Activated CD8-positive, alpha-beta T cell treated with anti-CD3 and anti-CD28 coated beads, Interleukin-2, amount 10 ng/mL, durations not matched to agents 7 days and 5 days (primary cell): ENCODE results near the gene KIAA0513. TPM values are rescaled to one million over a fixed set of nuclear protein-coding genes. Genes with fewer than 3 reads are reported as not detected.

ENCODE experiments used
- ATAC-seq: fragments of 150-1000 bp; cut with Tn5 transposase; one replicate; pipeline ENCODE4 v1.10.0; 2021; ENCODE audit warnings: moderate library complexity
- CTCF ChIA-PET: fragments of 350-600 bp; sonication (Branson Sonifier 250); formaldehyde crosslinking; loops from one replicate; lab custom pipeline; 2021; ENCODE audit warnings: antibody characterized with exemption; lab: Charles Lee
- POLR2A ChIA-PET: fragments of 350-600 bp; sonication (Branson Sonifier 250); formaldehyde crosslinking; loops from one replicate; lab custom pipeline; 2021; ENCODE audit warnings: antibody characterized with exemption; lab: Charles Lee
- DNase-seq: peaks from one replicate; pipeline ENCODE4 v3.0.0-alpha.2; 2020
- H3K27ac Mint-ChIP-seq: one replicate; pipeline ENCODE4 v1.8.0; 2021; ENCODE audit warnings: mild to moderate bottlenecking, mixed read lengths
- H3K27me3 Mint-ChIP-seq: one replicate; pipeline ENCODE4 v1.8.0; 2021; ENCODE audit warnings: low read depth, mixed read lengths
- H3K36me3 Mint-ChIP-seq: one replicate; pipeline ENCODE4 v1.8.0; 2021; ENCODE audit warnings: low read depth, mixed read lengths
- H3K4me1 Mint-ChIP-seq: one replicate; pipeline ENCODE4 v1.8.0; 2021; ENCODE audit warnings: low read depth, mixed read lengths
- H3K4me3 Mint-ChIP-seq: one replicate; pipeline ENCODE4 v1.8.0; 2021; ENCODE audit warnings: mild to moderate bottlenecking, mixed read lengths
- H3K9me3 Mint-ChIP-seq: one replicate; pipeline ENCODE4 v1.8.0; 2022; ENCODE audit warnings: mixed read lengths; ENCODE audit not compliant: insufficient read depth
- total RNA-seq, 2 experiments: library from RNA; stranded (reverse); gene quantifications; one replicate each; pipeline ENCODE4 v1.2.3, GENCODE V29; 2021

Gene KIAA0513
- total RNA-seq, 2 experiments from 2014 or later: 8.1 to 9.1 TPM

- H3K4me1 Mint-ChIP-seq: peaks cover 29% of the 10 kb centered on the region
- H3K27me3 Mint-ChIP-seq: no peaks in the 10 kb centered on the region
- H3K27ac Mint-ChIP-seq: no peak overlapping the region
- peak; percentile 94 for ATAC-seq
- H3K9me3 Mint-ChIP-seq: no peaks in the 10 kb centered on the region
- no peaks in the 10 kb centered on the region for H3K36me3 Mint-ChIP-seq
- POLR2A ChIA-PET: interaction anchor here (0.6 to 1.2 kb wide), 3 partner anchors 21 to 75 kb away, joined by 3 to 6 read pairs (median 3); partner anchors contain the start of gene ZDHHC7
- DNase-seq: peak; percentile 87
- CTCF ChIA-PET: interaction anchor here (0.6 to 3.7 kb wide), 30 partner anchors 9 to 486 kb away, joined by 3 to 49 read pairs (median 5); partner anchors contain the start of genes KIAA0513 and ZDHHC7
- H3K4me3 Mint-ChIP-seq: no peak overlapping the region
Measured at GRCh38 chr16:85086347-85087291, 59.0 kb downstream of the KIAA0513 start.

DNA sequence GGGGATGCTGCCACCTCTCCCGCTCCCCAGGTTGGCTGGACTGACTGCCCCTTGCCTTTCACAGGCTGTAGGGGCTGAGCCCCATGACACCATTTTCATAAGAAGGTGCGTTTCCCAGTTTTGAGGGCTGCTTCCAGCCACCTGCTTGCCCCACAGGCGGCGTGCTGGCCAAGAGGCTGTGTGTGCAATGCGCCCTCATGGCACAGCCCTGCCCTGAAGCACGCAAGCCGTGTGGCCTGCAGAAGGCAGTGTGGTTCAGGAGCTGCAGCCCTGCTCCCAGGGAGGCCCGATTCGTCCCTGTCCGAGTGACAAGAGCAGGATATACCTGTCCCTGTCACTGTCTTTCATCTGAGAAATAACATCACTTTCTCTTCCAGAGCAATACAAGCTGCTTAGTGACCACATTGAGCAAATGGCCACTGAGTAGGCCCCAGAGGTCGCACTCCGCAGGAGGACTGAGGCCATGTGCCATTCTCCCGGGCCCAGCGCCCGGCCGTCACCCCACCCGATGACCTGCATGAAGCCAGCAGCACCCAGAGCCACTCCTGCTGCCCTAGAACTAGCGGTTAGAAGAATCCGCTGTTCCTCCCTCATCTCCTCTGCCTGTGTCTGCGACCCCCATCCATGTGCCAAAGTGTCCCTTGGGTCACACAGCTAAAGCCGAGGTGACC lies 60.4 kb downstream of the KIAA0513 start:
- DNase-seq: no peak
- Mint-ChIP-seq H3K27ac (no peak overlapping the region), H3K36me3 (no peaks in the 10 kb centered on the region), H3K9me3 (no peaks in the 10 kb centered on the region), H3K4me1 (peaks cover 29% of the 10 kb centered on the region), H3K27me3 (no peaks in the 10 kb centered on the region), H3K4me3 (no peak overlapping the region)
- ChIA-PET CTCF (interaction anchor here (1.7 to 3.7 kb wide), 2 partner anchors 32 to 76 kb away, joined by 27 to 49 read pairs; partner anchors contain the start of gene ZDHHC7), POLR2A (interaction anchor here (1.0 kb wide), 1 partner anchor 61 kb away, joined by 3 read pairs; no protein-coding TSS in a partner anchor)
- ATAC-seq: no peak

- Mint-ChIP-seq H3K36me3 (no peaks in the 10 kb centered on the region), H3K4me3 (no peak overlapping the region), H3K4me1 (peaks cover 25% of the 10 kb centered on the region), H3K27me3 (no peaks in the 10 kb centered on the region), H3K27ac (no peak overlapping the region), H3K9me3 (no peaks in the 10 kb centered on the region)
- CTCF ChIA-PET: no interaction called here
- DNase-seq (no peak), ATAC-seq (no peak)
- POLR2A ChIA-PET: no interaction called here
Measured at GRCh38 chr16:85088570-85089199, 61.1 kb downstream of the KIAA0513 start.

DNA sequence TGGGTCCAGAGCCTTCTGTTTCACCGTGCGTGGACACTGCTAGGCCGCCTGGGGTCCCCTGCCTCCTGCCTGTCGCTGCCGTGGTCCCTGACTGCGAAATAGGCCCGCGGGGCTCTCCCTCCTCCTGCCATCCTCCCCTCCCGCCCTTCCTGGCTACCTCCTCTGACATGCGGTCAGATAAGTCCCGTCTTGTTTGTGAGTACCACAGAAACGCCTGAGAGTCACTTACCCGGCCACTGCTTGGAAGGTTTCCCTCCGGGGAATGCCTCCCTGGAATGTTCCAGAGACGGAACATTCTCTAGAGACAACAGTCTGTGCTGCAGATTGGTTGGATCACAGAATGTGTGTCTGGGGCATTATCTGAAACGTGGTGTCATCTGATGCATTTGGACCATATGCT lies 61.9 kb downstream of the KIAA0513 start:
- ATAC-seq (no peak), DNase-seq (no peak)
- Mint-ChIP-seq H3K4me1 (peaks cover 25% of the 10 kb centered on the region), H3K9me3 (no peaks in the 10 kb centered on the region), H3K36me3 (no peaks in the 10 kb centered on the region), H3K27me3 (no peaks in the 10 kb centered on the region), H3K4me3 (no peak overlapping the region), H3K27ac (no peak overlapping the region)
- ChIA-PET POLR2A (no interaction called here), CTCF (no interaction called here)

DNA sequence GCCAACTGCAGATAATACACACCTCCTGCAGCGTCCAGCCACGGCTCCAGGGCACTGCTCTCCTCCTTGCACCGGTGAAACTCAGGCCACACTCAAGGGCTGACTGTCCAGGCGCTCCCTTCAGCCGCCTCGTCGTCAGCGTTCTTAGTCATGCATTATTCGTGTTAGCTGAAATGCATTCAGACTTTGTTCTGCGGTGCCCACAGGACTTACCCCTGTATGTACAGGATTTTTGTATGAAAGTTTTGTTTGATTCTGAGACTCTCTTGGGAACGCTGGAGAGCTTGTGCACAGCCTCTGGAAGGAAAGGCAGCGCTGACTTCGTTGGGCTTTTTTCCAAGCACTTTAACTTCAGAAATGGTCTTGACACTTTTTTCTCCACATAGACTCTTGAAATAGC lies 62.6 kb downstream of the KIAA0513 start:
- peaks cover 25% of the 10 kb centered on the region for H3K4me1 Mint-ChIP-seq
- no peaks in the 10 kb centered on the region for H3K27me3 Mint-ChIP-seq
- DNase-seq: no peak
- ChIA-PET CTCF (interaction anchor here (0.8 to 1.9 kb wide), 4 partner anchors 24 to 79 kb away, joined by 3 to 6 read pairs (median 4); partner anchors contain the start of genes KIAA0513 and ZDHHC7), POLR2A (interaction anchor here (1.9 kb wide), 1 partner anchor 34 kb away, joined by 7 read pairs; no protein-coding TSS in a partner anchor)
- no peak overlapping the region for H3K27ac Mint-ChIP-seq
- H3K36me3 Mint-ChIP-seq: no peaks in the 10 kb centered on the region
- ATAC-seq: no peak
- H3K4me3 Mint-ChIP-seq: no peak overlapping the region
- H3K9me3 Mint-ChIP-seq: no peaks in the 10 kb centered on the region

- ChIA-PET POLR2A (interaction anchor here (1.9 kb wide), 1 partner anchor 35 kb away, joined by 7 read pairs; no protein-coding TSS in a partner anchor), CTCF (interaction anchor here (1.2 to 1.9 kb wide), 4 partner anchors 24 to 120 kb away, joined by 3 to 6 read pairs (median 4); partner anchors contain the start of genes KIAA0513 and ZDHHC7)
- no peak overlapping the region for H3K4me3 Mint-ChIP-seq
- DNase-seq (no peak), ATAC-seq (no peak)
- peak overlapping the region; percentile 64 for H3K27ac Mint-ChIP-seq
- H3K4me1 Mint-ChIP-seq: peaks cover 25% of the 10 kb centered on the region
- H3K36me3 Mint-ChIP-seq: no peaks in the 10 kb centered on the region
- H3K27me3 Mint-ChIP-seq: no peaks in the 10 kb centered on the region
- H3K9me3 Mint-ChIP-seq: no peaks in the 10 kb centered on the region
Measured at GRCh38 chr16:85090873-85091521, 63.4 kb downstream of the KIAA0513 start.

- Mint-ChIP-seq H3K27me3 (no peaks in the 10 kb centered on the region), H3K27ac (peak overlapping the region; percentile 64), H3K4me1 (peaks cover 22% of the 10 kb centered on the region), H3K9me3 (no peaks in the 10 kb centered on the region), H3K36me3 (no peaks in the 10 kb centered on the region), H3K4me3 (no peak overlapping the region)
- POLR2A ChIA-PET: interaction anchor here (1.9 kb wide), 1 partner anchor 35 kb away, joined by 7 read pairs; no protein-coding TSS in a partner anchor
- DNase-seq (no peak), ATAC-seq (no peak)
- CTCF ChIA-PET: interaction anchor here (1.5 to 1.9 kb wide), 3 partner anchors 64 to 120 kb away, joined by 4 to 6 read pairs (median 5); partner anchors contain the start of genes KIAA0513 and ZDHHC7
Measured at GRCh38 chr16:85091522-85091910, 63.9 kb downstream of the KIAA0513 start.

GRCh38 chr16:85092309-85092708 lies 64.7 kb downstream of the KIAA0513 start:
- no peaks in the 10 kb centered on the region for H3K9me3 Mint-ChIP-seq
- CTCF ChIA-PET: no interaction called here

DNA sequence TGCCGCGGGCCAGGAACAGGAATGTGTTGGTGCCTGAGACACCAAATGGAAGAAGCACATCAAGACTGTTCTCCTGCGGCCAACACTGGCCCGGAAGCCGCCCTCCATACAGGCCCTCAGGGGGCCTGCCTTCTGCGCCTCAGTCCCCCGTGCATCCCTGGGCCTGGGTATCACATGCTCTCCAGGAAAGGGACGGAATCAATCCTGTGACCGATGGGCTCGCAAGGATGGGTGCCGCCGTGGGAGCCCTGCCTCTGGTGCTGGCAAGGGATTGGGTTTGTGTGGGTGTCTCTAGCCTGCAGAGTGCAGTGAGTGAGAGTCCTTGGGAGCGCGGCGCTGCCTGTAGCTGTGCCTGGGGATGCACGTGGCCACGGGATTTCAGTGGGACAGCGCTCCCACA lies 65.3 kb downstream of the KIAA0513 start:
- ATAC-seq (no peak), DNase-seq (no peak)
- no peak overlapping the region for H3K4me3 Mint-ChIP-seq
- ChIA-PET CTCF (no interaction called here), POLR2A (no interaction called here)
- no peak overlapping the region for H3K27ac Mint-ChIP-seq
- peaks cover 15% of the 10 kb centered on the region for H3K4me1 Mint-ChIP-seq
- no peaks in the 10 kb centered on the region for H3K27me3 Mint-ChIP-seq
- H3K9me3 Mint-ChIP-seq: no peaks in the 10 kb centered on the region
- no peaks in the 10 kb centered on the region for H3K36me3 Mint-ChIP-seq

More at GRCh38 chr16:85092309-85092708, 64.7 kb downstream of the KIAA0513 start:
- Mint-ChIP-seq H3K27ac (no peak overlapping the region), H3K4me1 (peaks cover 15% of the 10 kb centered on the region), H3K27me3 (no peaks in the 10 kb centered on the region), H3K4me3 (no peak overlapping the region), H3K36me3 (no peaks in the 10 kb centered on the region)
- POLR2A ChIA-PET: interaction anchor here (1.9 kb wide), 1 partner anchor 36 kb away, joined by 7 read pairs; no protein-coding TSS in a partner anchor
- ATAC-seq (no peak), DNase-seq (no peak)

DNA sequence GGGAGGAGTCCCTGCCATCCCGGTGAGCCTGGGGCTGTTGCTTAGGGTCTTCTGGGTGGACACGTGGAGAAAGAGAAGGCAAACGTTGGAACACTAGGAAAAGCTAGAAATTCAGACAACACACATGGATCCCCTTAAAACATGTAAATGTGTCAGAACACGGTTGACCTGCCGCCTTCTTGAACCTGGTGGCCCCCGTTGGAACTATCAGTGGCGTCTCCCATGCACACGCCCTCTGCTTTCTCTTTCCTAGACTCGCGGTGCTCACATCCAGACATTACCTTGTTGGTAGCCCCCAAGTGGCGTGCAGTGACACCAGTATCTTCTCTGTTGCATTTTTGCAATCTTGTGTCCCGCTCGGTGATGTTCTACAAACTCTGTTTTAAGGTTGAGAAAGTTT lies 66.1 kb downstream of the KIAA0513 start:
- H3K27ac Mint-ChIP-seq: no peak overlapping the region
- H3K27me3 Mint-ChIP-seq: no peaks in the 10 kb centered on the region
- ChIA-PET POLR2A (no interaction called here), CTCF (interaction anchor here (1.2 kb wide), 1 partner anchor 21 kb away, joined by 4 read pairs; no protein-coding TSS in a partner anchor)
- H3K9me3 Mint-ChIP-seq: no peaks in the 10 kb centered on the region
- ATAC-seq (no peak), DNase-seq (no peak)
- H3K36me3 Mint-ChIP-seq: no peaks in the 10 kb centered on the region
- H3K4me3 Mint-ChIP-seq: no peak overlapping the region
- peaks cover 15% of the 10 kb centered on the region for H3K4me1 Mint-ChIP-seq
